Measurements from ENCODE around the gene PRICKLE3.

Gene PRICKLE3

GRCh38 chrX:49205443-49205842, 19.3 kb upstream of the PRICKLE3 start:
- H3K4me3 ChIP-seq (ENCODE audit: insufficient read depth, low read length, poor library complexity, severe bottlenecking), result no peak overlapping the region
- no peak overlapping the region for H3K9ac ChIP-seq (ENCODE audit: low read length)
- no peak overlapping the region for H2AFZ ChIP-seq (ENCODE audit: low read depth, low read length, severe bottlenecking)
- H3K4me2 ChIP-seq (ENCODE audit: low read depth, low read length, poor library complexity, severe bottlenecking), result no peak overlapping the region
- no peaks in the 10 kb centered on the region for H3F3A ChIP-seq (ENCODE audit: insufficient read depth)
- H3K79me2 ChIP-seq (ENCODE audit: insufficient read depth, low read length), result no peaks in the 10 kb centered on the region
- TF ChIP-seq, protein P1, sequence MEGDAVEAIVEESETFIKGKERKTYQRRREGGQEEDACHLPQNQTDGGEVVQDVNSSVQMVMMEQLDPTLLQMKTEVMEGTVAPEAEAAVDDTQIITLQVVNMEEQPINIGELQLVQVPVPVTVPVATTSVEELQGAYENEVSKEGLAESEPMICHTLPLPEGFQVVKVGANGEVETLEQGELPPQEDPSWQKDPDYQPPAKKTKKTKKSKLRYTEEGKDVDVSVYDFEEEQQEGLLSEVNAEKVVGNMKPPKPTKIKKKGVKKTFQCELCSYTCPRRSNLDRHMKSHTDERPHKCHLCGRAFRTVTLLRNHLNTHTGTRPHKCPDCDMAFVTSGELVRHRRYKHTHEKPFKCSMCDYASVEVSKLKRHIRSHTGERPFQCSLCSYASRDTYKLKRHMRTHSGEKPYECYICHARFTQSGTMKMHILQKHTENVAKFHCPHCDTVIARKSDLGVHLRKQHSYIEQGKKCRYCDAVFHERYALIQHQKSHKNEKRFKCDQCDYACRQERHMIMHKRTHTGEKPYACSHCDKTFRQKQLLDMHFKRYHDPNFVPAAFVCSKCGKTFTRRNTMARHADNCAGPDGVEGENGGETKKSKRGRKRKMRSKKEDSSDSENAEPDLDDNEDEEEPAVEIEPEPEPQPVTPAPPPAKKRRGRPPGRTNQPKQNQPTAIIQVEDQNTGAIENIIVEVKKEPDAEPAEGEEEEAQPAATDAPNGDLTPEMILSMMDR (IDR thresholded peaks at IDR 0.05; ENCODE audit: insufficient read depth, low read length, poor library complexity, severe bottlenecking), result no peak
- no peak for TF ChIP-seq EZH2phosphoT487 (conservative IDR thresholded peaks at IDR 0.05; ENCODE audit: low read length)
- no peaks in the 10 kb centered on the region for H3K27me3 ChIP-seq (ENCODE audit: low read length)
- H3K9me3 ChIP-seq (ENCODE audit: insufficient read depth, low read length), result no peaks in the 10 kb centered on the region
- H4K20me1 ChIP-seq (ENCODE audit: low read depth, low read length), result no peaks in the 10 kb centered on the region
- no peaks in the 10 kb centered on the region for H3K9me2 ChIP-seq (replicated peaks; ENCODE audit: insufficient read depth, low read length)
- no peak overlapping the region for H3K27ac ChIP-seq (ENCODE audit: low read depth, low read length)
- H3K36me3 ChIP-seq (ENCODE audit: low read length), result no peaks in the 10 kb centered on the region

GRCh38 chrX:49204709-49205108, 18.5 kb upstream of the PRICKLE3 start:
- Histone ChIP-seq H2AFZ (ENCODE audit: low read depth, low read length, severe bottlenecking) (no peak overlapping the region), H3K9ac (ENCODE audit: low read length) (no peak overlapping the region), H4K20me1 (ENCODE audit: low read depth, low read length) (no peaks in the 10 kb centered on the region), H3K4me2 (ENCODE audit: low read depth, low read length, poor library complexity, severe bottlenecking) (no peak overlapping the region), H3K9me3 (ENCODE audit: insufficient read depth, low read length) (no peaks in the 10 kb centered on the region), H3K27ac (ENCODE audit: low read depth, low read length) (no peak overlapping the region), H3K4me3 (ENCODE audit: insufficient read depth, low read length, poor library complexity, severe bottlenecking) (no peak overlapping the region), H3K9me2 (replicated peaks; ENCODE audit: insufficient read depth, low read length) (no peaks in the 10 kb centered on the region), H3F3A (ENCODE audit: insufficient read depth) (no peaks in the 10 kb centered on the region), H3K36me3 (ENCODE audit: low read length) (no peaks in the 10 kb centered on the region), H3K27me3 (ENCODE audit: low read length) (no peaks in the 10 kb centered on the region), H3K79me2 (ENCODE audit: insufficient read depth, low read length) (no peaks in the 10 kb centered on the region)
- no peak for TF ChIP-seq EZH2phosphoT487 (conservative IDR thresholded peaks at IDR 0.05; ENCODE audit: low read length)
- TF ChIP-seq, protein P1 (IDR thresholded peaks at IDR 0.05; ENCODE audit: insufficient read depth, low read length, poor library complexity, severe bottlenecking), result no peak

- no peaks in the 10 kb centered on the region for H3K27me3 ChIP-seq (ENCODE audit: low read length)
- H3K9ac ChIP-seq (ENCODE audit: low read length), result no peak overlapping the region
- no peak overlapping the region for H3K4me3 ChIP-seq (ENCODE audit: insufficient read depth, low read length, poor library complexity, severe bottlenecking)
- no peak overlapping the region for H2AFZ ChIP-seq (ENCODE audit: low read depth, low read length, severe bottlenecking)
- no peak overlapping the region for H3K4me2 ChIP-seq (ENCODE audit: low read depth, low read length, poor library complexity, severe bottlenecking)
- no peaks in the 10 kb centered on the region for H3K9me3 ChIP-seq (ENCODE audit: insufficient read depth, low read length)
- H3K27ac ChIP-seq (ENCODE audit: low read depth, low read length), result no peak overlapping the region
- H3K36me3 ChIP-seq (ENCODE audit: low read length), result no peaks in the 10 kb centered on the region
- H3K9me2 ChIP-seq (replicated peaks; ENCODE audit: insufficient read depth, low read length), result no peaks in the 10 kb centered on the region
- no peak for TF ChIP-seq EZH2phosphoT487 (conservative IDR thresholded peaks at IDR 0.05; ENCODE audit: low read length)
- TF ChIP-seq, protein P1 (IDR thresholded peaks at IDR 0.05; ENCODE audit: insufficient read depth, low read length, poor library complexity, severe bottlenecking), result no peak
- no peaks in the 10 kb centered on the region for H3K79me2 ChIP-seq (ENCODE audit: insufficient read depth, low read length)
- no peaks in the 10 kb centered on the region for H4K20me1 ChIP-seq (ENCODE audit: low read depth, low read length)
- no peaks in the 10 kb centered on the region for H3F3A ChIP-seq (ENCODE audit: insufficient read depth)
These were observed 17.8 kb upstream of the PRICKLE3 start for GRCh38 chrX:49204017-49204416.
